ENCODE results near the gene SYNPR. TPM values are rescaled to one million over a fixed set of nuclear protein-coding genes. Genes with fewer than 3 reads are reported as not detected.
"Not testable (repeated sequence)": the region's sequence is repeated elsewhere in the genome, so short reads cannot be mapped to it uniquely, and the experiment has no call there.

SYNPR gene
- total RNA-seq, 1 experiment from 2014 or later = 17.6 TPM

GRCh38 chr3:63639806-63640205 lies 361.7 kb downstream of the SYNPR start:
- intact Hi-C loops (cut with micrococcal nuclease; ENCODE audit: unreplicated experiment) = no loop called here
- TF ChIP-seq EZH2 (IDR thresholded peaks at IDR 0.05; ENCODE audit: borderline replicate concordance, low read depth, low read length, poor library complexity, severe bottlenecking) (no peak), CTCF (conservative IDR thresholded peaks at IDR 0.05; ENCODE audit: low read depth, low read length) (no peak)
- Histone ChIP-seq H3K4me1 (ENCODE audit: insufficient read depth, low read length, poor library complexity, severe bottlenecking) (no peaks in the 10 kb centered on the region), H3K27ac (ENCODE audit: low read depth, low read length, poor library complexity, severe bottlenecking) (no peak overlapping the region), H3K9me3 (ENCODE audit: low read depth, low read length, poor library complexity, severe bottlenecking) (no peaks in the 10 kb centered on the region), H3K27me3 (replicated peaks; ENCODE audit: insufficient read depth, low read depth, low read length, poor library complexity) (no peaks in the 10 kb centered on the region), H3K36me3 (ENCODE audit: insufficient read depth, low read length, poor library complexity, severe bottlenecking) (no peaks in the 10 kb centered on the region), H3K4me3 (ENCODE audit: low read depth, low read length, poor library complexity, severe bottlenecking) (no peak overlapping the region)
- ChIA-PET CTCF (no interaction called here), POLR2A (ENCODE audit: low non-redundant PET) (no interaction called here)
- no peak for DNase-seq (ENCODE audit: low spot score)
- no TSS peak for BruUV-seq (replicated peaks)

- no peak overlapping the region for H3K27ac ChIP-seq (ENCODE audit: low read depth, low read length, poor library complexity, severe bottlenecking)
- H3K27me3 ChIP-seq (replicated peaks; ENCODE audit: insufficient read depth, low read depth, low read length, poor library complexity) = no peaks in the 10 kb centered on the region
- H3K36me3 ChIP-seq (ENCODE audit: insufficient read depth, low read length, poor library complexity, severe bottlenecking) = no peaks in the 10 kb centered on the region
- BruUV-seq (replicated peaks) = no TSS peak
- no peaks in the 10 kb centered on the region for H3K4me1 ChIP-seq (ENCODE audit: insufficient read depth, low read length, poor library complexity, severe bottlenecking)
- no peak overlapping the region for H3K4me3 ChIP-seq (ENCODE audit: low read depth, low read length, poor library complexity, severe bottlenecking)
- intact Hi-C loops (cut with micrococcal nuclease; ENCODE audit: unreplicated experiment) = no loop called here
- TF ChIP-seq EZH2 (IDR thresholded peaks at IDR 0.05; ENCODE audit: borderline replicate concordance, low read depth, low read length, poor library complexity, severe bottlenecking) (no peak), CTCF (conservative IDR thresholded peaks at IDR 0.05; ENCODE audit: low read depth, low read length) (no peak)
- no peaks in the 10 kb centered on the region for H3K9me3 ChIP-seq (ENCODE audit: low read depth, low read length, poor library complexity, severe bottlenecking)
- no peak for DNase-seq (ENCODE audit: low spot score)
- ChIA-PET POLR2A (ENCODE audit: low non-redundant PET) (no interaction called here), CTCF (no interaction called here)
These were observed 364.4 kb downstream of the SYNPR start for GRCh38 chr3:63642488-63642887.

GRCh38 chr3:63644212-63644797 lies 366.2 kb downstream of the SYNPR start:
- Histone ChIP-seq H3K4me1 (ENCODE audit: insufficient read depth, low read length, poor library complexity, severe bottlenecking) (no peaks in the 10 kb centered on the region), H3K4me3 (ENCODE audit: low read depth, low read length, poor library complexity, severe bottlenecking) (no peak overlapping the region), H3K27ac (ENCODE audit: low read depth, low read length, poor library complexity, severe bottlenecking) (no peak overlapping the region), H3K36me3 (ENCODE audit: insufficient read depth, low read length, poor library complexity, severe bottlenecking) (no peaks in the 10 kb centered on the region), H3K9me3 (ENCODE audit: low read depth, low read length, poor library complexity, severe bottlenecking) (no peaks in the 10 kb centered on the region), H3K27me3 (replicated peaks; ENCODE audit: insufficient read depth, low read depth, low read length, poor library complexity) (no peaks in the 10 kb centered on the region)
- TF ChIP-seq CTCF (conservative IDR thresholded peaks at IDR 0.05; ENCODE audit: low read depth, low read length) = no peak
- no peak for TF ChIP-seq EZH2 (IDR thresholded peaks at IDR 0.05; ENCODE audit: borderline replicate concordance, low read depth, low read length, poor library complexity, severe bottlenecking)
- ChIA-PET POLR2A (ENCODE audit: low non-redundant PET) (no interaction called here), CTCF (no interaction called here)
- no TSS peak for BruUV-seq (replicated peaks)
- intact Hi-C loops (cut with micrococcal nuclease; ENCODE audit: unreplicated experiment) = no loop called here
- DNase-seq (ENCODE audit: low spot score) = no peak

- not testable (repeated sequence) for H3K36me3 ChIP-seq (ENCODE audit: insufficient read depth, low read length, poor library complexity, severe bottlenecking)
These were observed 367.0 kb downstream of the SYNPR start for GRCh38 chr3:63644928-63645781.

More at GRCh38 chr3:63644928-63645781, 367.0 kb downstream of the SYNPR start:
- DNase-seq (ENCODE audit: low spot score); H3K27me3 ChIP-seq (replicated peaks; ENCODE audit: insufficient read depth, low read depth, low read length, poor library complexity); intact Hi-C loops (cut with micrococcal nuclease; ENCODE audit: unreplicated experiment); H3K4me3 ChIP-seq (ENCODE audit: low read depth, low read length, poor library complexity, severe bottlenecking); BruUV-seq (replicated peaks); H3K4me1 ChIP-seq (ENCODE audit: insufficient read depth, low read length, poor library complexity, severe bottlenecking); H3K9me3 ChIP-seq (ENCODE audit: low read depth, low read length, poor library complexity, severe bottlenecking); CTCF ChIA-PET; H3K27ac ChIP-seq (ENCODE audit: low read depth, low read length, poor library complexity, severe bottlenecking); POLR2A ChIA-PET (ENCODE audit: low non-redundant PET): not testable (repeated sequence)

All from A673 (cell line).